HG02759 (cell line): Measurements from ENCODE around the gene CGB1.

Source experiments
- ATAC-seq: cut with Tn5 transposase; IDR thresholded peaks from one replicate; pipeline ENCODE4 v1.9.1; 2021; ENCODE audit warnings: mild to moderate bottlenecking, moderate library complexity; ENCODE audit not compliant: unreplicated experiment

The CGB1 gene

DNA sequence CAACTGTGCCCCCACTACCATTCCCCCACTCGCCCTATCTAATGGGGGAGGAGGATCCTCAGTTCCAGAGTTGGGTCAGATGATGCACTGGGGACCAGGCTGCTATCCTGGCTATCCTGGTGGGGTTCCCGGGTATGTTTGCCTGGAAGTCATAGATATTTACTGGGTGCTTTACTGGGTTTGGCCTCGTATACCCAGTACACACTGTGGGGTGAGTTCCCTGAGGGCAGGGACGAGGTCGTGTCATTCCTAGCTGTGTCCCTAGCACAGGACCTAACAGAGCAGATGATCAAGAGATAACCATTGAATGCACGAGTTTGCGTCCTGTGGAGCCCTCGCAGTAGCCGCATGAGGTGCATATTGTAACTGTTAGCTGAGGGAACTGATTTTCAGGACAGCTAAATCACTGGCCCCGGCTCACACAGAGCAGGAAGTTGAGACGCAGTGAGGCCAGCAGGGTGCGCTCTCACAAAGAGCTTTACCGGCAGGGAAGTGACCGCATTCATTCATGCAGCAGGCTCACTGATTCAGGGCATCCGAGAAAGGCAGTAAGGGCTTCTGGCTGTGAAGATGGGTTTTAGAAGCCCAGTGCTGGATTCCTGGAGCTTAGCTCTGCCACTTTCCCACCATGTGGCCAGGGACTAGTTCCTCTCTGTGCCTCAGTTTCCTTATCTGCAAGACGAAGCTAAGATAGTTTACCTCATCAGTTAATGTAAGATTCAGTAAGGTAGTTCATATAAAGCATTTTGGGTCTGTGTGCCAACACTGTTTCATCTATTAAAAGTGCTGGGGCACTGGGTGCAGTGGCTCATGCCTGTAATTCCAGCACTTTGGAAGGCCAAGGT, 37.0 kb downstream of the CGB1 start:
- ATAC-seq = no peak

DNA sequence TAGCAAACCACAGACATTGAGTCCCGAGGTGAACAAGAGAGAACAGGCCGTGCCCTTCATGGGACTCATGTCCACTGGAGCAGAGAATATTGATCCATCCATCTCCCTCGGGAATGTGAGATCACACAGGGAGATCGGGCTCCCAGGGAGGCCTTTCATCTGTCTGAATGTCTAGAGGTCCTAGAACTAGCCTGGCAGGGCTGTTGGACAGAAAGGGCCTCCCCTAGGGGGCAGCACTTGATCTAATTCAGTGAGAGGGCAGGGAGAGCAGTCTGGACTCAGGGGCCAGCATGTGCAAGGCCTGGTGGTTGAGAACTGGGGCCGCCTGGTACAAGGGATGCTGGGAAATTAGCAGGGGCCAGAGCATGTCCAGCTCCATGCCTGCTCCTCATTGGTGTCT, 38.7 kb downstream of the CGB1 start:
- ATAC-seq = no peak

DNA sequence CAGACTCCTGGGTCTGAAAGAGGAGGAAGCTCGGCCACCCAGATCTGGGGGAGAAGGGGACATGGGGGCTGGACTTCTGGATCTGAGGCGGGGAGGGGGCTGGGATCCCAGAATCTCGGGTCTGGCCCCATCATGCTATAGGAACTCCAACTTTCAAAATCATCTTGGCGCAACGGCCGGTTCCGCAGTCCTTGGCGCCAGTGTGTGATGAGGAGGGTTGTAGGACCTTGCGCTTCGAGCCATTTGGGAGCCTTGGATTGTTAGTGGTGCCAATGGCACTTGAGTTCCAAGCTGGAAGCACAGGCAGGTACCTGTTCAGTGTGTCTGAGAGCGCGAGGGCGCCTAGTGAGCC, 42.7 kb downstream of the CGB1 start:
- ATAC-seq = no peak

DNA sequence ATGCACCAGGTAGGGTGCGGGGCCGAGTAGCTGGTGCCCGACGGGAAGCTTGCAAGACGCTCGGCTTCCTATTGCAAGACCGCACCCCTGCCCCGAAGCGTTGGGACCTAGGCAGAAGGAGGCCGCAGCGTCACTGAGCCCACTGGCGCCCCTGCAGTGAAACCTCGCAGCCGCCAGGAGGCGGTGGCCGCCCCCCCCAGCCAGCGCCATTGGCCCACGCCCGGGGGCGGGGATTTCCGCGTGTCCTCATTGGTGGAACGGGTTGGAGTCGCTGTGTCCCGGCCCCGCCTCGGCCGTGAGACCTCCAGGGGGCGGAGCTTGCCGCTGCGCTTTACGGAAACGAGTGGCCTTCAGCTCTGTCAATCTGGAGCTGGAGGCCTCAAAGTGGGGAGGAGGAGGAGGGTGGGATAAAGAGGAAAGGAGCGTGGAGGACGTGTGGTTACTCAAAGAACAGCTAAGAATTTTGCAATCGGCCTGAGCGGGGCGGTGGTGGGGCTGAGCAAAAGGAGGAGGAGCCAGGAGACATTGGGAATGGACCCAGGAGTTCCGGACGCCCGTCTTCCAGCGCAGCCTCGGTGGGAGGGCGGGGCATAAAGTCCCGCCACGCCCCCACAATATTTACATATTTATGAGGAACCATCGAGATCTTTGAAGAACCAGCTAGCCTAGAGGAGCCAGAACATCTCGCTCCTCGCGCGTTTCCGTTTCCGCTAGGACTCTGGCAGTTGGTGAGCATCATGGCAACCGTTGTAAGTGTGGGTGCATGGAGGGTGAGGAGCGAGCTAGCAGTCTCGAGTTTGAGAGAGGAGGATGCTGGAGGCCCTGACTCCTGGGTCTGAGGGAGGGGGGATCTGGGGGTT, 43.3 kb downstream of the CGB1 start, which contains the start of the genes GYS1 and RUVBL2:
TSS of gene GYS1 (minus strand) at position 135 of the 860 bp plus-strand sequence. CDS start 197 bp downstream, outside the sequence.
TSS of gene RUVBL2 (plus strand) at position 713 of the 860 bp plus-strand sequence. CDS start at position 738, 25 bp downstream.
- ATAC-seq = peak; percentile 89

DNA sequence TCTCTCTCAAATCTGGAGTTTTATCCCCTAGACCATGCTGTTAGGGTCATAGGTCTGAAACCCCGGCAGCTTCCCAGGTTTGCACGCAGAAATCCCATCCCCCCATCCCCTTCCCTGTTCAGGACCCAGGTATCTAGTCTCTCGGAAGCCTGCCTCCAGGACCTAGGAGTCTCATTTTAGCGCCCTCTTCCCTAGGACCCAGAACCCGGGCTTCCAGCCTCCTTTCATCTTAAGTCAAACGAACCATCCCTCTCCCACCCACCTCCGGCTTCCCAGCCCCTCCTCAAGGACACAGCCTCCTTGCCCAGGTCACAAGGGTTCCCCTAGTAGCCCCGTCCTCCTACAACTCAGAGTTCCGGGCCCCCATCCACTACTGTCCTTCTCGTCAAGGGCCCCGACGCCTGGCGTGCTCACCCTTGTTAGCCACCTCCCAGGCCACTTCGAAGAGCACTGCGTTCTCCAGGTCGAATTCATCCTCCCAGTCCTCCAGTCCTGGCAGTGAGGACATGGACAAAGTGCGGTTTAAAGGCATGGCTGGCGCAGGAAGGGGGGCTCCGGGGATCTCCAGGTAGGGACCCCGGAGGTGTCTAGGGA, 44.0 kb downstream of the CGB1 start:
- ATAC-seq = no peak

DNA sequence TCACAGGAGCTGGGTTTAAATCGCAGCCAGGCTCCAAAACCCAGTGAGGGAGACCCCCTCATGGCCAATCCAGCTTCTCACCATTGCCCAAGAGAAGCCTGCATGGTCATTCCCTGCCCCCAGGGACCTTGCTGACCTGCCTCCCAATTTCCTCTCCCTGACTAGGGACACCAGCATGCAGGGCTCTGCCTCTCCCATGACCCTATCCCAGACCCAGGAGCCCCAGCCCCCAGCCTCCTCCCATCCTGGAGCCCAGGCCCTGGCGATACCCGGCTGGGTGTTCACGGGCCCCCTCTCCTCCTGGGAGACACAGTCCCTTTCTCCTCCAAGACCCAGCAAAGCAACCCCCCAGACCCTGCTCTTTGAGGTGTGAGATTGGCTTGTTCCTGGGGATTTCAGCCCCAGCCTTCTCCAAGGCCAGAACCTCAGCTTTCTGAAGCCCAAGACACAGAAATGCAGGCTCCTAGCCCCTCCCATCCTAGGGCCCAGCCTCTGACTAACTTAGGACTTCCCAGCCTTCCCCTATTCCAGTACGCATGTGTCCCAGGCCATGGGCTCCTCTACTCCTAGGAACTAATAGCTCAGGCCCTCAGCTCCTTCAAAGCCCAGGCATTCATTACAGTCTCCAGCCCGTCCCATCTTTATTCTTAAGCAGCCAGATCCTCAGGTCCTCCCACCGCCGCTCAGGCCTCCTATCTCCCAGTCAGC, 44.7 kb downstream of the CGB1 start:
- no peak for ATAC-seq

DNA sequence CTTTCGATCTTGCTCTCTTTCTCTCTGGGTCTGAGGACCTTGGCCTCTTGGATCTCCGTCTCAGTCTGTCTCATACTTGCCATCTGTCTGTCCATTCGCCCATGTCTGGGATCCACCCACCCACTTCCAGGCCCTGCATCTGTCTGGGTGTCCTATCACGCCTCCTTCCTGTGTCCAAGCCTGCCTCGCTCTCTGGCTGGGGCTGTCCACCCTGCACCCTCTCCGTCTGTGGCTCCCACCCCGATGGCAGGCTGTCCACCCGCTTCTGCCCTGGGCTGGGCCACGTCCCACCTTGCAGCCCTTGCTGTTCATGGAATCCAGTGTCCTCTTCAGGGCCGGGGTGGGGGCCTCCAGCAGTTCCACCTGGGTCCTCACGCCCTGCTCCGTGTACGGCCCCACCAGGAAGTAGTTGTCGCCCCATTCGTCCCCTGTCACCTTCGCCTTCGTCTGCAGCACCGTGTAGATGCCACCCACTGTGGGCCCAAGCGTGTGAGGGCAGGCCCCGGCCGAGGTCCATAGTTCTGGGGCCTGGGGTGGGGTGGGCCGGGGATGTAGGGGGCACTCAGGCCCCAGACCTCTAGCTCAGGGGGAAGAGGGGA, 45.6 kb downstream of the CGB1 start:
- no peak for ATAC-seq

DNA sequence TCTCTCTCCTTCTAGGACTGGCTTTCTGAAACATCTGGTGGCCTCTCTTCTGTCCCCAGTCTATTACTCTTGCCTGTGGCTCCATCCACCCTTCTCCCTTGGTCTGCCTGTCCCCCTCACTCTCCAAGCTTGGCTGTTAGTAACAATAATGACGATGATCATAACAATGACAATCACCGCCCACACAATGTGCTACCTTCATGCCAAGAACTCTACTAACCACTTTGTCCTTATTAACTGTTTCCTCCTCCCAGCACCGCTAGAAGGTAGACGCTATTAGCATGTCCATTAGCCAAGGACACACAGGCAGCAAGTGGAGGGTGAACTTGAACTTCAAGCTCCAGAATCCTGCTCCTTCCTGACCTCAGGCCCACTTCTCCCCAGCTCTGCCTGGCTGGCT, 46.3 kb downstream of the CGB1 start:
- no peak for ATAC-seq

DNA sequence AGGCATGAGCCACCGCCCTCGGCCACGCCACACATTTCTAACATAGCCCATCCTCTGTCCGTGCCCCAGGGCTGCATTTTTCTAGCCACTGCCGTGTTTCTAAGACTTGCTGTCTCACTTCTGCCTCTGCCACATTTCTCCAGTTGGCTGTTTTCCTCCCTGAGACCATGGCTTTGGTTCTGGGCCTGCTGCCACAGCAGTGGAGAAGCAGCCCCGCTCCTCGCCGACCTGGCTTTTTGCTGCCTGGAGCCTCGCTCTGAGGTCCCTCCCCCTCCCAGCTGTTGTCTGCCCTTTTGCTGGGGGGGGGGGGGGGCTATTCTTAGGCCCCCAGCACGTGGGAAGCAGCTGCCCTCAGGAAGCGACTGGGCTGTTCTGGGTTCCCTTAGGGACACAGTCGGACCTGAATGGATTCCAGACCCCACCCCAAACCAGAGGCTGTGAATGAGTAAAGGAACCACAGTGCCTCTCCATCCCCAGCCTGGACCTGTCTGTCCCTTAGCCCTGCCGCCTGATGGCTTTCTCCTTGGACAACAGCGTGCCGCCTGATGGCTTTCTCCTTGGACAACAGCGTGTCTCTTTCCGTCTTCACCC, 46.9 kb downstream of the CGB1 start:
- no peak for ATAC-seq

DNA sequence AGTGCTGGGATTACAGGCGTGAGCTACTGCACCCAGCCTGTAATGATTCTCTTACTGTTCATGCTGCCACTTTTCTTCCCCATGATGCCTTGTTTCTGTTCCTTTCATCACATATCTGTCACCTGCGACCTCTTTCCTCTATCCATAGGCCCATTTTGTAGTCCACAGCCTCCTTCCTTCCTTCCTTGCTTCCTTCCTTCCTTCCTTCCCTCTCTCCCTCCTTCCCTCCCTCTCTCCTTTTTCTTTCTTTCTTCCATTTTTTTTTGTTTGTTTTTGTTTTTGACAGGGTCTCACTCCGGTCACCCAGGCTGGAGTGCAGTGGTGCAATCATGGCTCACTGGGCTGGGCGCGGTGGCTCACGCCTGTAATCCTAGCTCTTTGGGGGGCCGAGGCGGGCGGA, 47.8 kb downstream of the CGB1 start:
- no peak for ATAC-seq

DNA sequence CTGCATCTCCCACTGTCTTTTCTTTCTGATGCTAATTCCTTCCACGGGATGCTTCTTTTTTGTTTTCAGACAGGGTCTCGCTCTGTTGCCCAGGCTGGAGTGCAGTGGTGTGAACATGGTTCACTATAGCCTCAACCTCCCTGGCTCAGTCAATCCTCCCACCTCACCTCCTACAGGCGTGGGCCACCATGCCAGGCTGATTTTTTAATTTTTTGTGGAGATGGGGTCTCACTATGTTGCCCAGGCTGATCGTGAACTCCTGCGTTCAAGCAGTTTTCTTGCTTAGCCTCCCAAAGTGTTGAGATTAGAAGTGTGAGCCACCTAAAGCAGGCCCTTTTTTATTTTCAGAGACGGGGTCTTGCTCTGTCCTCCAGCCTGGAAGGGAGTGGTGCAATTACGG, 48.4 kb downstream of the CGB1 start:
- no peak for ATAC-seq

DNA sequence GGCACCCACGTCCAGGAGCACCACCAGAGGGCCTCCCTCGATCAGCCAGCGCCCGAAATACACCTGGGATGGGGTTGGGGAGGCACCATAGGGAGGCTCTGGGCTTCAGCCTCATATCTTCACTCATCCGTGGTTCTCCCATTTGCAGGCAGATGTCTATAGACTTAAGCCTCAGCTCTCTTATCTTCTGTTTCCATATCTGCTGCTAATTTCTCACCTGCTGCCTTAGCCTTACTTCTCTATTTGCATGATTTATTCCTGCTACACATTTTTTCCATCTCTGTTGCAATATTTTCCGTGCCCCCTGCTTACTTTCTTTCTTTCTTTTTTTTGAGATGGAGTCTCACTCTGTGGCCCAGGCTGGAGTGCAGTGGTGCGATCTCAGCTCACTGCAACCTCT, 49.4 kb downstream of the CGB1 start:
- ATAC-seq = no peak

DNA sequence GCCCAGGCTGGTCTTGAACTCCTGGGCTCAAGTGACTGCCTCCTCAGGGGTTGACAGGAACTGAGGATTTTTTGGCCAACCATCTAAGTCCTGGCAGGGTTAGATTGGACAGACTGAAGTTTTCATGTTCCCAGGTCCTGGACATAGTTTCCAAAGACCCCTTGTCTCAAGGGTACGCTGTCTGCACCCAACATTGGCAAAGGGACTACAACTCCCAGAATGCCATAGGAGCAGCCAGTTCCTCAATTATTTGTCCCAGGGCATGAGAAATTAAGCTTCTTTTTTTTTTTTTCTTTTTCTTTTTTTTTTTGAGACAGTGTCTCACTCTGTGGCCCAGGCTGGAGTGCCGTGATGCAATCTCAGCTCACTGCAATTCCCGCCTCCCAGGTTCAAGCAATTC, 50.5 kb downstream of the CGB1 start:
- no peak for ATAC-seq

DNA sequence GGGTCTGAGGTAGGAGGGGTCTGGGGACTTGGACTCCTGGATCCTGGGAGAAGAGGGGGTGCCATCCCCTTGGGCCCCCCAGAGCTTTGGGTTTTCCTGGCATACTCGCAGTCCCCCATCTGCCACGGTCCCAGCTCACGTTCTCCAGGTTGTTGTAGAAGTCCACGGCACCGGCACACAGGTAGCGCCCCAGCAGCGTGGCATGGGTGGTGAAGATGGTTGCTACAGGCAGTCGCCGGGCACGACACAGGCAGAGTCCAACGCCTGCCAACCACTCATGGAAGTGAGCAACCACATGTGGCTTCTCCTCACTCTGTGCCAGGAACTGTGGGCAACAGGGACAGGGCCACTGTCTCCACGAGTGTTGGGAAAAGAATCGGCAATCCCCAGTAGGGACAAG, 51.0 kb downstream of the CGB1 start:
- no peak for ATAC-seq
